ENCODE measurements around the gene LSM11.
"Not testable (repeated sequence)": the region's sequence is repeated elsewhere in the genome, so short reads cannot be mapped to it uniquely, and the experiment has no call there.

LSM11 gene

DNA sequence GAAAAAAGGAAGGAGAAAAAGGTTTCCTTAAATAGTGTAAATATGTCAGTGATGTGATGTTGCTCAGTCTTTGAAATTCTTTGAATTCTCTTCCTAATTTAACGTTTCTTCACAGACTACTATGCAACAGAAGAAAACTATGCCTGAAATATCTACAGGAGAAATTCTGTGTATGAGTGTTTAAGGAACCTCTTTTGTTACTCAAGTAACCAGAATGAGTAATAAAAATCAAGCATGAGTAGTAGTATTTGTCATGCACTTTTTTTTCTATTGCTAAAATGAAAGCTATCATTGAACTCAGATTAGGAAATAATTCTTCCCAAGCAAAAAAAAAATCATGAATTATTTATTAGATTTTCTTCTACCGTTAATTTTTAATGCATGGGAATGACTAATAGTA, 32.6 kb upstream of the LSM11 start:
- CTCF ChIA-PET: interaction anchor here (0.6 kb wide), 1 partner anchor 10 kb away, joined by 3 read pairs; no protein-coding TSS in a partner anchor
- peak; percentile 26 for DNase-seq (ENCODE audit: low spot score)
- no peak overlapping the region for H3K27ac ChIP-seq
- POLR2A ChIA-PET (ENCODE audit: low non-redundant PET): no interaction called here
- TF ChIP-seq, protein P1, sequence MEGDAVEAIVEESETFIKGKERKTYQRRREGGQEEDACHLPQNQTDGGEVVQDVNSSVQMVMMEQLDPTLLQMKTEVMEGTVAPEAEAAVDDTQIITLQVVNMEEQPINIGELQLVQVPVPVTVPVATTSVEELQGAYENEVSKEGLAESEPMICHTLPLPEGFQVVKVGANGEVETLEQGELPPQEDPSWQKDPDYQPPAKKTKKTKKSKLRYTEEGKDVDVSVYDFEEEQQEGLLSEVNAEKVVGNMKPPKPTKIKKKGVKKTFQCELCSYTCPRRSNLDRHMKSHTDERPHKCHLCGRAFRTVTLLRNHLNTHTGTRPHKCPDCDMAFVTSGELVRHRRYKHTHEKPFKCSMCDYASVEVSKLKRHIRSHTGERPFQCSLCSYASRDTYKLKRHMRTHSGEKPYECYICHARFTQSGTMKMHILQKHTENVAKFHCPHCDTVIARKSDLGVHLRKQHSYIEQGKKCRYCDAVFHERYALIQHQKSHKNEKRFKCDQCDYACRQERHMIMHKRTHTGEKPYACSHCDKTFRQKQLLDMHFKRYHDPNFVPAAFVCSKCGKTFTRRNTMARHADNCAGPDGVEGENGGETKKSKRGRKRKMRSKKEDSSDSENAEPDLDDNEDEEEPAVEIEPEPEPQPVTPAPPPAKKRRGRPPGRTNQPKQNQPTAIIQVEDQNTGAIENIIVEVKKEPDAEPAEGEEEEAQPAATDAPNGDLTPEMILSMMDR (conservative IDR thresholded peaks at IDR 0.05; ENCODE audit: low read depth): no peak

GRCh38 chr5:157713830-157714595, 29.5 kb upstream of the LSM11 start:
- DNase-seq (ENCODE audit: low spot score): no peak
- CTCF ChIA-PET: no interaction called here
- POLR2A ChIA-PET (ENCODE audit: low non-redundant PET): no interaction called here
- TF ChIP-seq, protein P1 (conservative IDR thresholded peaks at IDR 0.05; ENCODE audit: low read depth): no peak
- H3K27ac ChIP-seq: no peak overlapping the region

- POLR2A ChIA-PET (ENCODE audit: low non-redundant PET): no interaction called here
- no peak overlapping the region for H3K27ac ChIP-seq
- CTCF ChIA-PET: no interaction called here
- TF ChIP-seq, protein P1 (conservative IDR thresholded peaks at IDR 0.05; ENCODE audit: low read depth): no peak
- DNase-seq (ENCODE audit: low spot score): no peak
These were observed 29.0 kb upstream of the LSM11 start for GRCh38 chr5:157714596-157714864.

GRCh38 chr5:157718519-157718918, 25.0 kb upstream of the LSM11 start:
- TF ChIP-seq, protein P1 (conservative IDR thresholded peaks at IDR 0.05; ENCODE audit: low read depth): peak; percentile 71
- CTCF ChIA-PET: interaction anchor here (0.6 to 1.7 kb wide), 9 partner anchors 25 to 1709 kb away, joined by 3 to 6 read pairs (median 4); partner anchors contain the start of gene LSM11
- DNase-seq (ENCODE audit: low spot score): peak; percentile 69
- H3K27ac ChIP-seq: no peak overlapping the region
- POLR2A ChIA-PET (ENCODE audit: low non-redundant PET): no interaction called here

DNA sequence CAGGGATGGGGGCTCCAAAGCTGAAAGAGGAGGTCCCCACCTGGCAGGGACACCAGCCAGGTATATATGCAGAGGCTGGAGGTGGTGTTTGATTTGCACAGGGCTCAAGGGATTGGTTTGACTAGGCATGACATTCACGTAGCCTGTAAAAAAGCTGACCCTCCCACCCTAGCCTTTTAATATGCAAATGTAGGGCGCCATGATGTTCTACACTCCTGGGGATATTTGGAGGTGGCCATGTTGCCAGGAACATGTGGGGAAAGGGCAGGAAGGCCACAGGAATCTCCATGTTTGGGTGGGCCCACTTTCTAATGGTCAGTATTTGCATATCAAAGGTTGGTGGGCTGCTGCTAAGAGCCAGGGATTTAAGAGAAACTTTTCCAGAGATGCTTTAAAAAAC, 24.3 kb upstream of the LSM11 start:
- no peak for DNase-seq (ENCODE audit: low spot score)
- ChIA-PET POLR2A (ENCODE audit: low non-redundant PET) (interaction anchor here (0.6 kb wide), 1 partner anchor 228 kb away, joined by 4 read pairs; no protein-coding TSS in a partner anchor), CTCF (interaction anchor here (0.6 to 1.7 kb wide), 6 partner anchors 23 to 577 kb away, joined by 3 to 5 read pairs (median 4); partner anchors contain the start of gene LSM11)
- TF ChIP-seq, protein P1 (conservative IDR thresholded peaks at IDR 0.05; ENCODE audit: low read depth): no peak
- H3K27ac ChIP-seq: no peak overlapping the region

- ChIA-PET CTCF (interaction anchor here (0.6 to 2.2 kb wide), 2 partner anchors 83 to 393 kb away, joined by 4 to 5 read pairs; no protein-coding TSS in a partner anchor), POLR2A (ENCODE audit: low non-redundant PET) (no interaction called here)
- no peak overlapping the region for H3K27ac ChIP-seq
- TF ChIP-seq, protein P1 (conservative IDR thresholded peaks at IDR 0.05; ENCODE audit: low read depth): no peak
- DNase-seq (ENCODE audit: low spot score): no peak
These were observed 22.4 kb upstream of the LSM11 start for GRCh38 chr5:157721159-157721558.

DNA sequence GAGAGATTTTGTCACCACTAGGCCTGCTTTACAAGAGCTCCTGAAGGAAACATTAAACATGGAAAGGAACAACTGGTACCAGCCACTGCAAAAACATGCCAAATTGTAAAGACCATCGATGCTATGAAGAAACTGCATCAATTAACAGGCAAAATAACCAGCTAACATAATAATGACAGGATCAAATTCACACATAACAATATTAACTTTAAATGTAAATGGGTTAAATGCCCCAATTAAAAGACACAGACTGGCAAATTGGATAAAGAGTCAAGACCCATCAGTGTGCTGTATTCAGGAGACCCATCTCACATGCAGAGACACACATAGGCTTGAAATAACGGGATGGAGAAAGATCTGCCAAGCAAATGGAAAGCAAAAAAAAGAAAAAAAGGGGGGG, 20.6 kb upstream of the LSM11 start:
- DNase-seq (ENCODE audit: low spot score); POLR2A ChIA-PET (ENCODE audit: low non-redundant PET); H3K27ac ChIP-seq; CTCF ChIA-PET: not testable (repeated sequence)

GRCh38 chr5:157726607-157727006, 16.9 kb upstream of the LSM11 start:
- POLR2A ChIA-PET (ENCODE audit: low non-redundant PET); H3K27ac ChIP-seq; CTCF ChIA-PET; DNase-seq (ENCODE audit: low spot score): not testable (repeated sequence)

GRCh38 chr5:157727858-157728257, 15.7 kb upstream of the LSM11 start:
- POLR2A ChIA-PET (ENCODE audit: low non-redundant PET): interaction anchor here (0.6 kb wide), 1 partner anchor 1502 kb away, joined by 8 read pairs; no protein-coding TSS in a partner anchor
- not testable (repeated sequence) for DNase-seq (ENCODE audit: low spot score); H3K27ac ChIP-seq
- CTCF ChIA-PET: interaction anchor here (0.6 to 0.7 kb wide), 2 partner anchors 15 to 332 kb away, joined by 3 read pairs; no protein-coding TSS in a partner anchor

Data from RWPE1 (cell line).